Caki2 (cell line): ENCODE results near the gene SYNE3. TPM values are rescaled to one million over a fixed set of nuclear protein-coding genes. Genes with fewer than 3 reads are reported as not detected.

Experiments used
- DNase-seq: peaks from one replicate; pipeline ENCODE4 v3.0.0-alpha.2; 2015; ENCODE audit warnings: low read depth
- in situ Hi-C: cut with HindIII; loops from 2 replicates; pipeline ENCODE4 v1.10.0; 2016; ENCODE audit warnings: low sequenced_read_pairs, low pct_unique_long_range_greater_than_20kb, mixed read lengths
- total RNA-seq: library from RNA; depleted of rRNA; stranded (reverse); fragments of >200 nt; shearing (Covaris generic); gene quantifications from 2 replicates; pipeline ENCODE4 v1.2.3, GENCODE V29; 2014; ENCODE audit warnings: low replicate concordance

Gene SYNE3
- total RNA-seq, 1 experiment from 2014 or later: 1.3 TPM

- no peak for DNase-seq
- in situ Hi-C loops: no loop called here
Observed at GRCh38 chr14:95543021-95543420, 26.6 kb upstream of the SYNE3 start.

- no peak for DNase-seq
- in situ Hi-C loops: no loop called here
Observed at GRCh38 chr14:95541932-95542930, 25.8 kb upstream of the SYNE3 start.

- in situ Hi-C loops: no loop called here
- no peak for DNase-seq
Observed at GRCh38 chr14:95541346-95541745, 24.9 kb upstream of the SYNE3 start.

GRCh38 chr14:95540236-95540855 is 23.9 kb upstream of the SYNE3 start:
- in situ Hi-C loops: no loop called here

GRCh38 chr14:95538801-95539509 is 22.5 kb upstream of the SYNE3 start:
- in situ Hi-C loops: no loop called here
- no peak for DNase-seq

More at GRCh38 chr14:95540236-95540855, 23.9 kb upstream of the SYNE3 start:
- DNase-seq: no peak

GRCh38 chr14:95537298-95538089 is 21.0 kb upstream of the SYNE3 start:
- in situ Hi-C loops: no loop called here

GRCh38 chr14:95536671-95537070 is 20.2 kb upstream of the SYNE3 start:
- in situ Hi-C loops: no loop called here
- DNase-seq: no peak

More at GRCh38 chr14:95537298-95538089, 21.0 kb upstream of the SYNE3 start:
- DNase-seq: no peak

- DNase-seq: no peak
- in situ Hi-C loops: no loop called here
Observed at GRCh38 chr14:95536036-95536593, 19.7 kb upstream of the SYNE3 start.

- DNase-seq: no peak
- in situ Hi-C loops: no loop called here
Observed at GRCh38 chr14:95535226-95536021, 19.0 kb upstream of the SYNE3 start.

GRCh38 chr14:95534299-95535225 is 18.1 kb upstream of the SYNE3 start, which contains the start of gene GLRX5:
GLRX5 (plus strand) TSS chr14:95535050; CDS start chr14:95535090, 40 bp downstream.
- peak; percentile 100 for DNase-seq
- in situ Hi-C loops: no loop called here

- no peak for DNase-seq
- in situ Hi-C loops: no loop called here
Observed at GRCh38 chr14:95533822-95534221, 17.4 kb upstream of the SYNE3 start.

- in situ Hi-C loops: no loop called here
- no peak for DNase-seq
Observed at GRCh38 chr14:95533391-95533821, 17.0 kb upstream of the SYNE3 start.

GRCh38 chr14:95531969-95532368 is 15.5 kb upstream of the SYNE3 start:
- in situ Hi-C loops: no loop called here
- no peak for DNase-seq

- in situ Hi-C loops: no loop called here
Observed at GRCh38 chr14:95531473-95531872, 15.0 kb upstream of the SYNE3 start.

GRCh38 chr14:95530473-95531276 is 14.2 kb upstream of the SYNE3 start:
- DNase-seq: no peak
- in situ Hi-C loops: no loop called here

More at GRCh38 chr14:95531473-95531872, 15.0 kb upstream of the SYNE3 start:
- peak; percentile 26 for DNase-seq
